SK-N-SH (cell line): ENCODE measurements around the gene AKAP6.

Experiments
- CHD2 ChIP-seq: fragments of 150-350 bp; IDR thresholded peaks from 2 replicates; pipeline ENCODE4 v1.6.1; 2018; ENCODE audit warnings: low read length; ENCODE audit not compliant: partially characterized antibody
- CTCF ChIP-seq: fragments of 200-600 bp; sonication (generic); IDR thresholded peaks from 2 replicates; pipeline ENCODE4 v1.6.1; 2017; ENCODE audit warnings: antibody characterized with exemption, mild to moderate bottlenecking, moderate library complexity
- EP300 ChIP-seq, 2 experiments: IDR thresholded peaks; 2 replicates each; pipeline versions ENCODE4 v1.4.0 to v1.6.1; 2012; ENCODE audit warnings: borderline replicate concordance in 1 of 2, low read depth in 1 of 2, low read length in 1 of 2
- REST ChIP-seq: IDR thresholded peaks from 2 replicates; pipeline ENCODE4 v1.6.1; 2012; ENCODE audit warnings: mild to moderate bottlenecking, low read depth, low read length, moderate library complexity

GRCh38 chr14:32754209-32754608 lies 425.1 kb downstream of the AKAP6 start:
- TF ChIP-seq CTCF (no peak), REST (no peak), CHD2 (no peak), EP300 (IDR thresholded peaks at IDR 0.05; ENCODE audit: borderline replicate concordance in 1 of 2, low read depth in 1 of 2, low read length in 1 of 2) (no peak)
